GM18511 (cell line): ENCODE results near the gene NXF1.

Experiments used
- ATAC-seq: cut with Tn5 transposase; IDR thresholded peaks from one replicate; pipeline ENCODE4 v1.9.1; 2021; ENCODE audit warnings: mild to moderate bottlenecking, moderate library complexity; ENCODE audit not compliant: unreplicated experiment

NXF1 gene

DNA sequence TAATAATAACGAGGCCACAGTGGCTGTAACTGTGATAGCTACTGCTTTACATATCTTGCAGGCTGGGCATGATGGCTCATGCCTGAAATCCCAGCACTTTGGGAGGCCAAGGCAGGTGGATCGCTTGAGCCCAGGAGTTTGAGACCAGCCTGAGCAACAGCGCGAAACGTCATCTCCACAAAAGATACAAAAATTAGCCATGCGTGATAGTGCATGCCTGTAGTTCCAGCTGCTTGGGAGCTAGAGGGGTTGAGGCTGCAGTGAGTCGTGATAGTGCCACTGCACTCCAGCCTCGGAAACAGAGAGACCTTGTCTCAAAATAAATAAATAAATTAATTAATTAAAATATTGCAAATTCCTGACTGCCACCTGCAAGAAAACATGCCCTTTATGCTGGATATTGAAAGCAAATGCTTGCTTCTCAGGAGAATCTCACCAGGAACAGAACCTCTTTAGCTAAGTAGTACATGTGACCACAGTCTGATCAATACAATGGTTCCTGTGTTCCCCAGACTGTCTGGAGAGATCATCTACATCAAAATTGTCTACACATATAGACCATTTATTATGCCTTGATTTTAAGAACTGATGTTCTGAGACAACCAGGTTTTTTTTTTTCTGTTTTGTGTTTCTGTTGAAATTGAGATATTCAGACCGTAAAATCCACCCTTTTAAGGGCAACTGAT lies 57.6 kb downstream of the NXF1 start:
- ATAC-seq: no peak
